Activated CD8-positive, alpha-beta T cell treated with anti-CD3 and anti-CD28 coated beads for 36 hours (primary cell): Measurements from ENCODE around the gene ATL3. TPM values are rescaled to one million over a fixed set of nuclear protein-coding genes. Genes with fewer than 3 reads are reported as not detected.

Experiments used
- ATAC-seq: fragments of 200-7000 bp; cut with Tn5 transposase; one replicate; pipeline ENCODE4 v1.10.0; 2021; ENCODE audit warnings: mild to moderate bottlenecking, moderate library complexity
- CTCF ChIA-PET: fragments of 350-600 bp; sonication (Branson Sonifier 250); formaldehyde crosslinking; loops from one replicate; lab custom pipeline; 2021; ENCODE audit warnings: antibody characterized with exemption; lab: Charles Lee
- POLR2A ChIA-PET: fragments of 350-600 bp; sonication (Branson Sonifier 250); formaldehyde crosslinking; loops from one replicate; lab custom pipeline; 2021; ENCODE audit warnings: antibody characterized with exemption; lab: Charles Lee
- DNase-seq: peaks from one replicate; pipeline ENCODE4 v3.0.0-alpha.2; 2020
- H3K27ac Mint-ChIP-seq: one replicate; pipeline ENCODE4 v1.8.0; 2021; ENCODE audit warnings: mild to moderate bottlenecking, mixed read lengths
- H3K27me3 Mint-ChIP-seq: one replicate; pipeline ENCODE4 v1.8.0; 2021; ENCODE audit warnings: mixed read lengths
- H3K36me3 Mint-ChIP-seq: one replicate; pipeline ENCODE4 v1.8.0; 2021; ENCODE audit warnings: low read depth, mixed read lengths
- H3K4me1 Mint-ChIP-seq: one replicate; pipeline ENCODE4 v1.8.0; 2021; ENCODE audit warnings: low read depth, mixed read lengths
- H3K4me3 Mint-ChIP-seq: one replicate; pipeline ENCODE4 v1.8.0; 2021; ENCODE audit warnings: mild to moderate bottlenecking, moderate library complexity, mixed read lengths
- H3K9me3 Mint-ChIP-seq: one replicate; pipeline ENCODE4 v1.8.0; 2021; ENCODE audit warnings: mixed read lengths
- intact Hi-C: fragments of 100-400 bp; cut with micrococcal nuclease; formaldehyde crosslinking; loops from one replicate; pipeline ENCODE4 v1.10.0; 2022
- total RNA-seq, 2 experiments: library from RNA; stranded (reverse); gene quantifications; one replicate each; pipeline ENCODE4 v1.2.3, GENCODE V29; 2021
- TF ChIP-seq, protein P1 (sequence below): fragments of 200-600 bp; IDR thresholded peaks from one replicate; pipeline ENCODE4 v1.8.0; 2022; ENCODE audit warnings: antibody characterized with exemption, mild to moderate bottlenecking

The ATL3 gene
- total RNA-seq, 2 experiments from 2014 or later, result 24.1 to 24.4 TPM

GRCh38 chr11:63574856-63575602 lies 96.1 kb downstream of the ATL3 start:
- peak overlapping the region; percentile 72 for H3K4me3 Mint-ChIP-seq
- peak overlapping the region; percentile 92 for H3K27ac Mint-ChIP-seq
- ChIA-PET CTCF (interaction anchor here (1.2 to 1.4 kb wide), 2 partner anchors 7 to 64 kb away, joined by 3 to 4 read pairs; no protein-coding TSS in a partner anchor), POLR2A (interaction anchor here (1.7 kb wide), 1 partner anchor 95 kb away, joined by 4 read pairs; no protein-coding TSS in a partner anchor)
- intact Hi-C loops, result no loop called here
- H3K36me3 Mint-ChIP-seq, result peaks cover 5% of the 10 kb centered on the region
- TF ChIP-seq, protein P1, sequence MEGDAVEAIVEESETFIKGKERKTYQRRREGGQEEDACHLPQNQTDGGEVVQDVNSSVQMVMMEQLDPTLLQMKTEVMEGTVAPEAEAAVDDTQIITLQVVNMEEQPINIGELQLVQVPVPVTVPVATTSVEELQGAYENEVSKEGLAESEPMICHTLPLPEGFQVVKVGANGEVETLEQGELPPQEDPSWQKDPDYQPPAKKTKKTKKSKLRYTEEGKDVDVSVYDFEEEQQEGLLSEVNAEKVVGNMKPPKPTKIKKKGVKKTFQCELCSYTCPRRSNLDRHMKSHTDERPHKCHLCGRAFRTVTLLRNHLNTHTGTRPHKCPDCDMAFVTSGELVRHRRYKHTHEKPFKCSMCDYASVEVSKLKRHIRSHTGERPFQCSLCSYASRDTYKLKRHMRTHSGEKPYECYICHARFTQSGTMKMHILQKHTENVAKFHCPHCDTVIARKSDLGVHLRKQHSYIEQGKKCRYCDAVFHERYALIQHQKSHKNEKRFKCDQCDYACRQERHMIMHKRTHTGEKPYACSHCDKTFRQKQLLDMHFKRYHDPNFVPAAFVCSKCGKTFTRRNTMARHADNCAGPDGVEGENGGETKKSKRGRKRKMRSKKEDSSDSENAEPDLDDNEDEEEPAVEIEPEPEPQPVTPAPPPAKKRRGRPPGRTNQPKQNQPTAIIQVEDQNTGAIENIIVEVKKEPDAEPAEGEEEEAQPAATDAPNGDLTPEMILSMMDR, result no peak
- no peaks in the 10 kb centered on the region for H3K27me3 Mint-ChIP-seq
- H3K9me3 Mint-ChIP-seq, result peaks cover 6% of the 10 kb centered on the region
- peaks cover 23% of the 10 kb centered on the region for H3K4me1 Mint-ChIP-seq
- no peak for DNase-seq
- no peak for ATAC-seq

Other genes starting within 250 kb of the ATL3 start
- gene PLAAT5, start 180.2 kb downstream of the ATL3 start, total RNA-seq, result under 1 TPM; 0.16 to 0.29 TPM
- gene LGALS12, start 165.3 kb downstream of the ATL3 start, total RNA-seq, result not detected
- 10 to 100 TPM; 24.1 to 26.2 TPM for gene PLAAT4, start 134.6 kb downstream of the ATL3 start, total RNA-seq
- gene PLAAT2, start 108.0 kb downstream of the ATL3 start, total RNA-seq, result under 1 TPM in 1 of 2 experiments, not detected in 1; 0.38 TPM
- gene PLAAT3, start 56.9 kb downstream of the ATL3 start, total RNA-seq, result 1 to 10 TPM; 4.8 to 6.5 TPM
- gene RTN3, start 10.1 kb upstream of the ATL3 start, total RNA-seq, result 10 to 100 TPM; 32.1 to 34.0 TPM
- gene ZFTA, start 97.4 kb upstream of the ATL3 start, total RNA-seq, result 1 to 10 TPM; 4.1 to 4.3 TPM
- 10 to 100 TPM; 28.4 to 29.0 TPM for gene SPINDOC, start 142.1 kb upstream of the ATL3 start, total RNA-seq
- gene MARK2, start 167.7 kb upstream of the ATL3 start, total RNA-seq, result 10 to 100 TPM; 23.3 to 24.5 TPM
- gene RCOR2, start 245.8 kb upstream of the ATL3 start, total RNA-seq, result 1 to 10 TPM in 1 of 2 experiments, under 1 TPM in 1; 0.61 to 2.1 TPM